HG02870 (cell line): ENCODE measurements around the gene CA9.
A peak's percentile ranks its signal among the peaks of the same experiment; 100 is the strongest.
"Not testable (repeated sequence)": the region's sequence is repeated elsewhere in the genome, so short reads cannot be mapped to it uniquely, and the experiment has no call there.

ENCODE experiments used
- ATAC-seq: cut with Tn5 transposase; IDR thresholded peaks from one replicate; pipeline ENCODE4 v1.9.1; 2021; ENCODE audit warnings: mild to moderate bottlenecking, moderate library complexity; ENCODE audit not compliant: unreplicated experiment

Gene CA9

GRCh38 chr9:35673132-35674024 lies at the start of gene CA9:
Gene CA9, plus strand, starts transcription at chr9:35673928. Its CDS starts 32 bp downstream, at chr9:35673960.
- ATAC-seq, result no peak

- no peak for ATAC-seq
These were observed 46.2 kb upstream of the CA9 start for GRCh38 chr9:35627575-35627974.

DNA sequence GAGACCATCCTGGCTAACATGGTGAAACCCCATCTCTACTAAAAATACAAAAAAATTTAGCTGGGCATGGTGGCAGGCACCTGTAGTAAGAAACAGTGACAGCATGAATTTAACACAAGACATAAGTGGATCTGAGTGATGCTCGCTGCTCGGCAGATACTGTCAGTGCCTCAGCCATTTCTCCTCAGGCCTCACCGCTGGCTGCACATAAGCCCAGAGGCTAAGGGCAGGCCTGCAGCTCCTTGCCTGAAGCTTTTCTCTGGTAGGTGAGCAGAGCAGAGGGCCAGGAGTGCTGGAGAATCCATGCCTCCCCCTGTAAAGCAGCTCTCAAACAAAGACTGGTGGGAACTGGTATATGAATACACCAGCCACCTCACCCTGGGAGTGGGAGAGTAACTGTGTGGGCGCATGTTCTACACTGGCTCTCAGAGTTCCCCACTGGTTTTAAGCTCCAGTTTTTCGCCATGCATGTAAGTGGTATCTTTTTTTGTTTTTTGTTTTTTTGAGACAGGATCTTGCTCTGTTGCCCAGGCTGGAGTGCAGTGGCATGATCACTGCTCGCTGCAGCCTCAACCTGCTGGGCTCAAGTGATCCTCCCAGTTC lies 45.2 kb upstream of the CA9 start:
- ATAC-seq, result no peak

DNA sequence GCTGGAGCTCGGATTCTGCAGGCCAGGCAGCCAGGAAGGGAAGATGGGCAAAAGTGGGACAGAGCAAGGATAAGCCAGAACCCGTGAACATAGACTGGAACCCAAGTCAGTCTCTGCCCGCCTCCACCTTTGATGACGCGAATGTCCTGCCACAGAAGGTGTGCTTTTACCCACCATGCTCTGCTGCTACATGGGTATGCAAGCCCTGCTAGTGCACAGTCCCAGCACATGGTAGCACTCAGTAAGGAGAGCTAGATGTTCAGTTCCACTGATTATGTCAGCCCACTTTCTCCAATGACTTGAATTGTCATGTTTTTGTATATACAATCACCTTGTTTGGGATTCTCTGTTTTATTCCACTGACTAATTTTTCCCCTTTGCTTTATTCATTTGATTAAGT lies 44.1 kb upstream of the CA9 start:
- no peak for ATAC-seq

DNA sequence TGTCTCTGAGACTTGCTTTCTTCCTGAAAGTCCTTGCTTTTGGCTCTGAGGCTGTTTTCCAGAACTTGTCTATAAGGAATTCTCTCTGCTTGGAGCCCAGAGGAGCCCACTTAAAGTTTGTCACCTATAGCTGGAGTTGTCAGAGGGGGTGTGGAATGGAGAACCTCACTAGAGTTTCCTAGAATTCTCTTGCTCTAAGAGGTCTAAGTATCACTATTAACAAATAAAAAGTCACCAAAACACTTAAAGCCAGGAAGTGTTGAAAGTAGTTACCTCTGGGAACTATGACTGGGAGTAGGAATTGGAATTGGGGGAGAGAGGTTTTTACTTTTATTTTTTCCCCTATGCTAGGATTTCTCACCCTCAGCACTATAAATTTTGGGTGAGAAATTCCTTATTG lies 38.0 kb upstream of the CA9 start:
- ATAC-seq, result no peak

- no peak for ATAC-seq
These were observed 37.4 kb upstream of the CA9 start for GRCh38 chr9:35636135-35636876.

GRCh38 chr9:35636877-35637246 lies 36.9 kb upstream of the CA9 start:
- not testable (repeated sequence) for ATAC-seq

- ATAC-seq, result not testable (repeated sequence)
These were observed 36.2 kb upstream of the CA9 start for GRCh38 chr9:35637427-35637955.

- ATAC-seq, result not testable (repeated sequence)
These were observed 35.0 kb upstream of the CA9 start for GRCh38 chr9:35638751-35639150.

DNA sequence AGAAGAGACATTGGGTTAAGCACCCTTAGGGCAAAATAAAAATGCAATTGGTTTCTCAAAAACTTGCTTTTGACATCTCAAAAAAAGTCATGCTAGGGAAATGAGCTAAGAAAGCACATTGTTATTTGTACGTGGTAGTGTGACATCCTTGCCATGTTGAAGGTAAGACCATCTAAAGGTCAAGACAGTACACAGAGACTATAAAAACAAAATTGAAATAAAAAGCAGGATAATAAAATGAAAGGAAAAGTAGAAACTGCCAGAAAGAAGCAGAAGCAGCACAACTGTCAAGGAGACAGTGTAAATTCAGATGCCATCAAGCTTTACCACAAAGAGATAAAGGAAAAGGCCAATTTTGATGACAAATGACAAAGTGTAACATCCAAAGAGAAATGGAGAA lies 34.5 kb upstream of the CA9 start:
- not testable (repeated sequence) for ATAC-seq

- no peak for ATAC-seq
These were observed 34.1 kb upstream of the CA9 start for GRCh38 chr9:35639631-35640030.

DNA sequence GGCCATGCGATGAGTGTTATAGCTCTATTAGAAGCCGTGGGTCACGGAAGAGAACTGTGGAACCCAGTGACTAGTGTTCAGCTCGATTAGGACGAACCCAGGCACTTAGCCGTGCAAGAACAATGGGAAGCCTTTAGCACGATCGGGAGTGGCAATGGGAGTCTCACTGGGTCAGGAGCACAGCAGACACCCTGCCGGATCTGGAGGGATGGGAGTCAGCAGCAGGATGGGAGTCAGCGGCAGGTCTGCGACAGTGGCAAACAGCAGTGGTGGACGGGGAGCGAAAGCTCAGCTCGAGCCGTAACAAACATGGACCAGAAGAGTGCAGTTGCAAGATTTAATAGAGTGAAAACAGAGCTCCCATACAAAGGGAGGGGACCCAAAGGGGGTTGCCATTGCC lies 33.3 kb upstream of the CA9 start:
- not testable (repeated sequence) for ATAC-seq

GRCh38 chr9:35641478-35641877 lies 32.2 kb upstream of the CA9 start:
- ATAC-seq, result not testable (repeated sequence)

GRCh38 chr9:35643046-35643445 lies 30.7 kb upstream of the CA9 start:
- ATAC-seq, result no peak

- not testable (repeated sequence) for ATAC-seq
These were observed 28.0 kb upstream of the CA9 start for GRCh38 chr9:35645736-35646135.

- ATAC-seq, result no peak
These were observed 27.6 kb upstream of the CA9 start for GRCh38 chr9:35646153-35646532.

DNA sequence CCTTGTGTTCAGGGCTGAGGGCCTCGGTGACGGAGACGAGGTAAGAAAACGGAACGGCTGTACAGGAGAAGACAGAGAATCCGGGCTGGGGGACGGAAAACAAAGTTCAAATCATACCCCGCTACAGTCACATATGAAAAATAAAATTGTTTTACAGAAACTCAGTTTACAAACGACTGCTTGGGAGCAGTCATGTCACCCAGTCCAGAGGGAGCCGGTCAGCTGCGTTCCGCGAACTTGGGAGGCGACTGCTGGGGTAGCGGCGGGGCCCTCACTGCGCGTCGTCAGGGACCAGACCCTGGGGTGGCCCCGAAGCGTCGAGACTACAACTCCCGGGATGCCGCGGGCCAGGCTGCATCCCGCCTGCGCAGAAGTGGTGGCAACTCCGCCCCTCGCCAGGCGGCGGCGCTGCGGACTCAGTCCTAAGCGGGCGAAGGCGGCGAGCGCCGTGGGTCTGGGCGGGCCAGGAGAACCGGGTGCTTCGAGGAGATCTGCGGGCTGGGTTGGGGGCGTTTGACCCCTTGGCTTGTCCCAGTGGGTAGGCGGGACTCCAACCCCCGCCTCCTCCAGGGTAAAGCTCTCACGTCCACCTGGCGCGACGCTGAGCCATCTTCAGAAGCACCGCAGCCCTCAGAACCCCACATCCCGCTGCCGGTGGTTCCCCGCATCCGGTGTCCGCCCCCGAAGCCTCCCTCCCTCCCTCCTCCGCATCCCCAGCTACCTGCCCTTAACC lies 27.0 kb upstream of the CA9 start:
- ATAC-seq, result peak; percentile 76

DNA sequence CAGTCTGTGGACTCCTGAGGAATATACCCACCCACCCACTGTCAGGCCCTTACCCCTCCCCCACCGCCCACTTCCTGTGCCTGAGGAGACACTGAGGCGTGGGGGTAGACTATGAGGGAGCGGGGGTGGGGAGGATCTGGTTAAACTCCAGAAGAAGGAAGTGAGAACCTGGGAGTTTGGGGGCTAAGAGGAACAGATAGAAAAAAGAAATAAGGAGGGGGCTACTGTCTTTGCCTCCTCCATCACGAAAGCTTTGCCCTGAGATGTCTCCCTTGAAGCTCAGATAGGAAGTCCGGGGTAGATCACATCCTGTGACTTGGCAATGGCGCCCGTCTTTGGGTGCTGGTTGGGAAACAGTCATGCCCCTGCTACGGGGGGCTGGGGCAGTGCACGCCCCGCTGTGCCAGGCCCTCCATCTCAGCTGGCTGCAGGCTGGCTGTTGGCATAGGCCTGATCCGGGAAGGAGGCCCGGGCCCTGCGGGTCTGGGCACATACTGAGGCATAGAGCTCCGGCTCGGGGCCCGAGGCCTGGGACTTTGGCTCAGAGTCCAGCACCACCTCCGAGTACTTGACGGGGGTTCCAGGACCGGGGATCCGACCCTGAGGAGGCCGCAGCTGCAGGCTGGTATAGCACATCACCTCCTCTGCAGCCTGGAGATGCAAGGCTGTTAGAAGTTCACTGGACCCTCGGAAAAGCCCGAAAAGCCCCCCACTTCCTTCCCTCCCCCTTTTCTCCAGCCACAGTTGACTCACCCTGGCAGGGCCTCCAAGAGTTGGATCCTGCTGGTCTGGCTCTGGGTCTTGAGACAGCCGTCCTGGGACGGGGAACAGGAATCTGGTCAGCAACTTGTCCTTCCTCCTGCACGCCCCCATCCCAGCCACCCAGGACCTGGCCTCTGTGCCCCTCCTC lies 24.0 kb upstream of the CA9 start:
- ATAC-seq, result no peak

DNA sequence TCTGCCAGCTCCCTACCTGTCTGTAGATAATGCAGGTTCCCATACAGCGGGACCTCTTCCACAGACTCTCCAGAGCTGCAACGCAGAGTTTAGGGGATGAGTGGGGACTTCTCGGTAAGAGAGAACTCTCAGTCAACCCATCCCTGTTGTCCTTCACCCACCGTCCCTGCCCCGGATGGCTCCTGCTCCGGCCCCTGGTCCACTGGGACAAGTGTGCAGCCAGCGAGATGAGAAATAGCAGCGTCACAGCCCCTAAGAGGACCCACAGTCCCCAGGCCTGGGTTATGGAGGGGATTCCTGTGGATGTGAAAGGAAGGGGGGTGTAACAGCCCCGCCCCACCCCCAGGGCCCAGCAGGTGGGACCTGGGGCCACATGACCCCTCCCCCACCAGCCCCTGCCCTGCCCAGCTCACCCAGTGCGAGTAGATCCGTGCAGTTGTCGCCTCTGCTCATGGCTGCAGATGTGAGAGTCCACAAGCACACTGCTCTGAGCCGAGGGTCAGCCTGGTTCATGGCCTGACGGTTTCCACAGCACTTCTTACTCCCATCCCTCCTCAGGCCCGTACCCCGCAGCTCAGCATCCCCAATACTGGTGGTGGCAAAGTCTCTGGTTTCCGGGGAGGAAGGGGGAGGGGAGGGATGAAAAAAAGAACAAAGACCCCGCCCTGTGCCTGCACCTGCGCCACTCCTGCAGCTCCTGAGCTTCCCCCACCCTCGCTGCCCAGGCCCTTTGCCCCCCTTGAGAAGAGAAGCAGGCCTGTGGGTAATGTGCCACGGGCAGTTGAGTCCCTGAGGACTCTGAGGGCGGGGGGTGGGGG lies 23.2 kb upstream of the CA9 start, which contains the start of gene SIT1:
Gene SIT1, minus strand, starts transcription at position 591 of the 818 bp plus-strand sequence. Its CDS starts 78 bp downstream, at position 513.
- no peak for ATAC-seq
